ENCODE results near the gene GBF1. TPM values are rescaled to one million over a fixed set of nuclear protein-coding genes. Genes with fewer than 3 reads are reported as not detected.

The GBF1 gene
- total and polyA plus RNA-seq, 4 experiments from 2014 or later, result 3.1 to 44.7 (median 31.8) TPM

GRCh38 chr10:102409604-102410428, 164.5 kb downstream of the GBF1 start:
- Mint-ChIP-seq H3K4me3 (peak overlapping the region; percentile 53 to 88 (median 80)), H3K36me3 (peaks cover 0 to 8% of the 10 kb centered on the region in 2 donors), H3K4me1 (peaks cover 14 to 59% (median 22%) of the 10 kb centered on the region in 4 donors), H3K9me3 (peaks cover 0 to 1% (median 0%) of the 10 kb centered on the region in 8 donors), H3K27me3 (peaks cover 16 to 40% of the 10 kb centered on the region in 2 donors), H3K27ac (peak overlapping the region in 6 of 7 donors; percentile 18 to 91 (median 64))
- Histone ChIP-seq H3K27me3 (ENCODE audit: insufficient read depth, low read length) (peaks cover 11% of the 10 kb centered on the region), H3K4me1 (ENCODE audit: insufficient read depth, low read length) (peaks cover 27% of the 10 kb centered on the region), H3K9me3 (ENCODE audit: control insufficient read depth in 1 of 2, low read length in 2 of 2) (no peaks in the 10 kb centered on the region), H3K27ac (ENCODE audit: low read depth, low read length) (peak overlapping the region; percentile 22), H3K36me3 (ENCODE audit: insufficient read depth, low read length) (no peaks in the 10 kb centered on the region), H3K4me3 (ENCODE audit: low read length in 2 of 2) (peak overlapping the region; percentile 34 to 41)
- intact Hi-C loops (cut with micrococcal nuclease), result no loop called here
- CTCF ChIA-PET (ENCODE audit: partially characterized antibody), result interaction anchor here (0.5 to 1.7 kb wide), 4 partner anchors 10 to 180 kb away, joined by 3 to 10 read pairs (median 5); no protein-coding TSS in a partner anchor
- DNase-seq, result peak in 1 of 5 donors; percentile 38
- POLR2A ChIA-PET (ENCODE audit: partially characterized antibody), result interaction anchor here (0.8 to 4.1 kb wide), 9 partner anchors 10 to 91 kb away, joined by 3 to 23 read pairs (median 6); partner anchors contain the start of genes C10orf95, CUEDC2, FBXL15 and NFKB2

- ChIA-PET CTCF (ENCODE audit: partially characterized antibody) (interaction anchor here (1.7 kb wide), 1 partner anchor 11 kb away, joined by 10 read pairs; no protein-coding TSS in a partner anchor), POLR2A (ENCODE audit: partially characterized antibody) (interaction anchor here (0.7 to 4.1 kb wide), 9 partner anchors 10 to 91 kb away, joined by 3 to 23 read pairs (median 4); partner anchors contain the start of genes C10orf95, CUEDC2 and FBXL15)
- H3K27ac Mint-ChIP-seq, result peak overlapping the region in 4 of 7 donors; percentile 68 to 91 (median 75)
- intact Hi-C loops (cut with micrococcal nuclease), result no loop called here
- no peak overlapping the region for H3K27ac ChIP-seq (ENCODE audit: low read depth, low read length)
- H3K27me3 Mint-ChIP-seq, result peaks cover 16 to 41% of the 10 kb centered on the region in 2 donors
- peaks cover 0 to 8% of the 10 kb centered on the region in 2 donors for H3K36me3 Mint-ChIP-seq
- H3K4me3 ChIP-seq (ENCODE audit: low read length in 2 of 2), result peak overlapping the region; percentile 34 to 41
- H3K4me1 ChIP-seq (ENCODE audit: insufficient read depth, low read length), result peaks cover 27% of the 10 kb centered on the region
- peak overlapping the region; percentile 53 to 88 (median 84) for H3K4me3 Mint-ChIP-seq
- no peaks in the 10 kb centered on the region for H3K36me3 ChIP-seq (ENCODE audit: insufficient read depth, low read length)
- peaks cover 14 to 58% (median 22%) of the 10 kb centered on the region in 4 donors for H3K4me1 Mint-ChIP-seq
- peaks cover 11% of the 10 kb centered on the region for H3K27me3 ChIP-seq (ENCODE audit: insufficient read depth, low read length)
- H3K9me3 ChIP-seq (ENCODE audit: control insufficient read depth in 1 of 2, low read length in 2 of 2), result no peaks in the 10 kb centered on the region
- peak in 3 of 5 donors; percentile 40 to 67 (median 48) for DNase-seq
- H3K9me3 Mint-ChIP-seq, result peaks cover 0 to 1% (median 0%) of the 10 kb centered on the region in 8 donors
These were observed 165.2 kb downstream of the GBF1 start for GRCh38 chr10:102410429-102411073.

- Mint-ChIP-seq H3K9me3 (peaks cover 0 to 1% (median 0%) of the 10 kb centered on the region in 8 donors), H3K4me3 (peak overlapping the region; percentile 53 to 87 (median 78)), H3K27me3 (peaks cover 21 to 45% of the 10 kb centered on the region in 2 donors), H3K27ac (peak overlapping the region in 6 of 7 donors; percentile 2 to 85 (median 63)), H3K36me3 (peaks cover 0 to 3% of the 10 kb centered on the region in 2 donors), H3K4me1 (peaks cover 11 to 50% (median 22%) of the 10 kb centered on the region in 4 donors)
- peaks cover 27% of the 10 kb centered on the region for H3K4me1 ChIP-seq (ENCODE audit: insufficient read depth, low read length)
- DNase-seq, result peak in 1 of 5 donors; percentile 13
- ChIA-PET CTCF (ENCODE audit: partially characterized antibody) (interaction anchor here (0.6 to 1.9 kb wide), 3 partner anchors 8 to 64 kb away, joined by 3 to 9 read pairs (median 3); no protein-coding TSS in a partner anchor), POLR2A (ENCODE audit: partially characterized antibody) (interaction anchor here (0.6 to 4.1 kb wide), 5 partner anchors 9 to 39 kb away, joined by 3 to 23 read pairs (median 4); partner anchors contain the start of gene FBXL15)
- intact Hi-C loops (cut with micrococcal nuclease), result no loop called here
- no peak overlapping the region for H3K4me3 ChIP-seq (ENCODE audit: low read length in 2 of 2)
- no peaks in the 10 kb centered on the region for H3K36me3 ChIP-seq (ENCODE audit: insufficient read depth, low read length)
- peaks cover 17% of the 10 kb centered on the region for H3K27me3 ChIP-seq (ENCODE audit: insufficient read depth, low read length)
- H3K9me3 ChIP-seq (ENCODE audit: control insufficient read depth in 1 of 2, low read length in 2 of 2), result no peaks in the 10 kb centered on the region
- no peak overlapping the region for H3K27ac ChIP-seq (ENCODE audit: low read depth, low read length)
These were observed 166.3 kb downstream of the GBF1 start for GRCh38 chr10:102411341-102412255.

- DNase-seq, result peak in 1 of 5 donors; percentile 40
- Mint-ChIP-seq H3K4me1 (peaks cover 11 to 43% (median 22%) of the 10 kb centered on the region in 4 donors), H3K4me3 (no peak overlapping the region), H3K27ac (peak overlapping the region in 2 of 7 donors; percentile 78 to 85), H3K9me3 (peaks cover 0 to 3% (median 0%) of the 10 kb centered on the region in 8 donors), H3K27me3 (peaks cover 23 to 45% of the 10 kb centered on the region in 2 donors), H3K36me3 (peaks cover 0 to 3% of the 10 kb centered on the region in 2 donors)
- no peak overlapping the region for H3K27ac ChIP-seq (ENCODE audit: low read depth, low read length)
- H3K27me3 ChIP-seq (ENCODE audit: insufficient read depth, low read length), result peaks cover 17% of the 10 kb centered on the region
- POLR2A ChIA-PET (ENCODE audit: partially characterized antibody), result interaction anchor here (1.5 to 4.1 kb wide), 3 partner anchors 8 to 23 kb away, joined by 4 to 23 read pairs (median 5); partner anchors contain the start of gene FBXL15
- H3K4me3 ChIP-seq (ENCODE audit: low read length in 2 of 2), result no peak overlapping the region
- intact Hi-C loops (cut with micrococcal nuclease), result no loop called here
- no peaks in the 10 kb centered on the region for H3K36me3 ChIP-seq (ENCODE audit: insufficient read depth, low read length)
- H3K9me3 ChIP-seq (ENCODE audit: control insufficient read depth in 1 of 2, low read length in 2 of 2), result no peaks in the 10 kb centered on the region
- CTCF ChIA-PET (ENCODE audit: partially characterized antibody), result interaction anchor here (0.9 to 1.9 kb wide), 4 partner anchors 9 to 183 kb away, joined by 4 to 10 read pairs (median 8); no protein-coding TSS in a partner anchor
- H3K4me1 ChIP-seq (ENCODE audit: insufficient read depth, low read length), result peaks cover 27% of the 10 kb centered on the region
These were observed 167.0 kb downstream of the GBF1 start for GRCh38 chr10:102412293-102412692.

- H3K27me3 Mint-ChIP-seq, result peaks cover 26 to 50% of the 10 kb centered on the region in 2 donors
- H3K9me3 Mint-ChIP-seq, result peaks cover 0 to 3% (median 0%) of the 10 kb centered on the region in 8 donors
- Histone ChIP-seq H3K4me1 (ENCODE audit: insufficient read depth, low read length) (peaks cover 25% of the 10 kb centered on the region), H3K4me3 (ENCODE audit: low read length in 2 of 2) (no peak overlapping the region), H3K27ac (ENCODE audit: low read depth, low read length) (no peak overlapping the region), H3K36me3 (ENCODE audit: insufficient read depth, low read length) (no peaks in the 10 kb centered on the region), H3K27me3 (ENCODE audit: insufficient read depth, low read length) (peaks cover 20% of the 10 kb centered on the region), H3K9me3 (ENCODE audit: control insufficient read depth in 1 of 2, low read length in 2 of 2) (no peaks in the 10 kb centered on the region)
- DNase-seq, result peak in 3 of 5 donors; percentile 37 to 58 (median 45)
- intact Hi-C loops (cut with micrococcal nuclease), result no loop called here
- ChIA-PET POLR2A (ENCODE audit: partially characterized antibody) (interaction anchor here (1.0 to 1.6 kb wide), 3 partner anchors 10 to 37 kb away, joined by 3 to 5 read pairs (median 5); no protein-coding TSS in a partner anchor), CTCF (ENCODE audit: partially characterized antibody) (interaction anchor here (0.9 to 1.9 kb wide), 4 partner anchors 10 to 184 kb away, joined by 4 to 10 read pairs (median 8); no protein-coding TSS in a partner anchor)
- peaks cover 14 to 38% (median 22%) of the 10 kb centered on the region in 4 donors for H3K4me1 Mint-ChIP-seq
- H3K36me3 Mint-ChIP-seq, result peaks cover 0 to 3% of the 10 kb centered on the region in 2 donors
- peak overlapping the region in 1 of 8 donors; percentile 54 for H3K4me3 Mint-ChIP-seq
- peak overlapping the region in 5 of 7 donors; percentile 21 to 80 (median 60) for H3K27ac Mint-ChIP-seq
These were observed 167.8 kb downstream of the GBF1 start for GRCh38 chr10:102413053-102413705.
